Gastrocnemius medialis (tissue), 4 donors: ENCODE results near the gene CAMK2D. TPM values are rescaled to one million over a fixed set of nuclear protein-coding genes. Genes with fewer than 3 reads are reported as not detected.

Source experiments
- ATAC-seq, 2 donors: fragments of 150-250 bp; one replicate each; pipeline ENCODE4 v1.9.1; 2016
- DNase-seq, 2 donors: peaks; one replicate each; pipeline ENCODE4 v3.0.0-alpha.2; 2019
- H3K27ac ChIP-seq, 4 donors: fragments of 200-600 bp; sonication (generic); 1 replicate in 1 of 4; 2 replicates in 3 of 4; pipeline ENCODE4 v1.5.1; 2016 to 2018; ENCODE audit warnings: mild to moderate bottlenecking in 2 of 4, moderate library complexity in 1 of 4
- H3K27me3 ChIP-seq, 3 donors: fragments of 200-600 bp; sonication (generic) in 2 of 3; 1 replicate in 1 of 3; 2 replicates in 2 of 3; pipeline versions ENCODE4 v1.5.1 to v1.6.0; 2016 to 2019; ENCODE audit warnings: mild to moderate bottlenecking in 1 of 3, moderate library complexity in 1 of 3
- H3K36me3 ChIP-seq, 2 donors: fragments of 200-600 bp; sonication (generic) in 1 of 2; one replicate each; pipeline ENCODE4 v1.5.1; 2017 to 2018
- H3K4me1 ChIP-seq, 2 donors: fragments of 200-600 bp; sonication (generic) in 1 of 2; one replicate each; pipeline ENCODE4 v1.5.1; 2016 to 2017; ENCODE audit warnings: mild to moderate bottlenecking in 2 of 2
- H3K4me3 ChIP-seq, 4 donors: fragments of 200-600 bp; sonication (generic) in 3 of 4; 1 replicate in 1 of 4; 2 replicates in 3 of 4; pipeline ENCODE4 v1.5.1; 2016 to 2019; ENCODE audit warnings: mild to moderate bottlenecking in 2 of 4
- H3K9me3 ChIP-seq, 3 donors: fragments of 200-600 bp; sonication (generic) in 2 of 3; 1 replicate in 1 of 3; 2 replicates in 2 of 3; pipeline ENCODE4 v1.5.1; 2016 to 2019
- POLR2A ChIP-seq, 2 donors: fragments of 450-650 bp; IDR thresholded peaks; one replicate each; pipeline ENCODE4 v1.6.1; 2017; ENCODE audit warnings: antibody characterized with exemption in 2 of 2, mild to moderate bottlenecking in 2 of 2, moderate library complexity in 2 of 2
- in situ Hi-C, 4 donors: fragments of 200-750 bp; cut with MboI; loops; one replicate each; pipeline versions ENCODE4 v1.15.0 to v1.8.0; 2017; ENCODE audit warnings: low sequenced_read_pairs in 4 of 4
- intact Hi-C: fragments of 100-400 bp; cut with DNase I; formaldehyde crosslinking; loops from one replicate; pipeline ENCODE4 v1.15.1; 2023; ENCODE audit warnings: low total_unique reads
- total RNA-seq, 4 donors: library from RNA; depleted of rRNA; stranded (reverse); fragments of >200 nt; gene quantifications; one replicate each; pipeline versions ENCODE4 v1.1.0 to v1.2.3, GENCODE V29; 2016
- TF ChIP-seq, protein P1 (sequence below), 5 experiments: fragments of 450-650 bp in 3 of 5; fragments of 200-600 bp in 2 of 5; sonication (generic) in 2 of 5; IDR thresholded peaks in 4 of 5; conservative IDR thresholded peaks in 1 of 5; 1 replicate in 4 of 5; 2 replicates in 1 of 5; pipeline ENCODE4 v1.5.1; 2016 to 2019; ENCODE audit warnings: antibody characterized with exemption in 5 of 5, mild to moderate bottlenecking in 3 of 5, moderate library complexity in 3 of 5

The CAMK2D gene
- total RNA-seq, 4 donors from 2014 or later: 73.2 to 149 (median 119) TPM

DNA sequence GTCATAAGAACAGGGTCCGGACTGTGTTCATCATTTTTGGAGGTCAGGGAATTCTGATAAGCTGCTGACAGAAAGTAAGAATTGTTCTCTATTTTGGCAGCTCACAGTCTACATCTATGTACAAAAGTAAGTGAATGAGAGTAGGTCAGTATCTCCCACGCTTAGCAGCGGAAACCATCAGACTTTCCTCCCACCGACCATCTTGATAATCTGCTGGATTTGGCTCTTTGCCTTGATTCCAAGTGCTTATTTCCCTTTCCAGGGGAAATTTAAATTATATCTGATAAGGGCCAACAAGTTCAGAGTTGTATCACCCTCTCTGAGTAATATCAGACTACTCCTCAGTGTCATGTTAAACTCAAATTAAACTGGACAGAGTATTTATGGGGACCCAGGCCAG lies 118.0 kb downstream of the CAMK2D start:
- no peak for DNase-seq
- Histone ChIP-seq H3K27me3 (no peaks in the 10 kb centered on the region), H3K36me3 (no peaks in the 10 kb centered on the region), H3K4me1 (peaks cover 27 to 58% of the 10 kb centered on the region in 2 donors), H3K9me3 (no peaks in the 10 kb centered on the region), H3K4me3 (no peak overlapping the region), H3K27ac (no peak overlapping the region)
- in situ Hi-C loops (no loop called here), intact Hi-C loops (no loop called here)
- no peak for TF ChIP-seq POLR2A (IDR thresholded peaks at IDR 0.05)
- TF ChIP-seq, protein P1, sequence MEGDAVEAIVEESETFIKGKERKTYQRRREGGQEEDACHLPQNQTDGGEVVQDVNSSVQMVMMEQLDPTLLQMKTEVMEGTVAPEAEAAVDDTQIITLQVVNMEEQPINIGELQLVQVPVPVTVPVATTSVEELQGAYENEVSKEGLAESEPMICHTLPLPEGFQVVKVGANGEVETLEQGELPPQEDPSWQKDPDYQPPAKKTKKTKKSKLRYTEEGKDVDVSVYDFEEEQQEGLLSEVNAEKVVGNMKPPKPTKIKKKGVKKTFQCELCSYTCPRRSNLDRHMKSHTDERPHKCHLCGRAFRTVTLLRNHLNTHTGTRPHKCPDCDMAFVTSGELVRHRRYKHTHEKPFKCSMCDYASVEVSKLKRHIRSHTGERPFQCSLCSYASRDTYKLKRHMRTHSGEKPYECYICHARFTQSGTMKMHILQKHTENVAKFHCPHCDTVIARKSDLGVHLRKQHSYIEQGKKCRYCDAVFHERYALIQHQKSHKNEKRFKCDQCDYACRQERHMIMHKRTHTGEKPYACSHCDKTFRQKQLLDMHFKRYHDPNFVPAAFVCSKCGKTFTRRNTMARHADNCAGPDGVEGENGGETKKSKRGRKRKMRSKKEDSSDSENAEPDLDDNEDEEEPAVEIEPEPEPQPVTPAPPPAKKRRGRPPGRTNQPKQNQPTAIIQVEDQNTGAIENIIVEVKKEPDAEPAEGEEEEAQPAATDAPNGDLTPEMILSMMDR (IDR thresholded peaks at IDR 0.05 in 4 of 5, conservative IDR thresholded peaks at IDR 0.05 in 1 of 5): no peak
- no peak for ATAC-seq

DNA sequence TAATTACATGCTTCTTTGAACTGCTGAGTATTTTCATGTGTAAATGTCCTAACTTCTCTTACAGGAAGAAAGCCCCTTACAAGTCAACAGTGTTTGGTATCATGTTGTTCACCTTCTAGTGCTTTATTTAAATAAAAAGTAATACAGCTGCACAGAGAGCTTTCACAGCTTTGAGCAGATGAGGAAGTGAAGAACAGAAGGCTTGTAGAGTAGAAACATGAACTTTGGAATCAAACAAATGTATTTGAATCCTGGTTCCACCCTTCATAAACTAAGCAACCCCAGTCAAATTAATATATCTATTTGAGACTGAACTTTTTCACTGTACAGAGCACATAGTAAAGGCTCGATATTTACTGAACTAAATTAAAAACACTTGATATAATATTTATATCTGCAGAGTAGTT lies 120.5 kb downstream of the CAMK2D start:
- ATAC-seq: no peak

DNA sequence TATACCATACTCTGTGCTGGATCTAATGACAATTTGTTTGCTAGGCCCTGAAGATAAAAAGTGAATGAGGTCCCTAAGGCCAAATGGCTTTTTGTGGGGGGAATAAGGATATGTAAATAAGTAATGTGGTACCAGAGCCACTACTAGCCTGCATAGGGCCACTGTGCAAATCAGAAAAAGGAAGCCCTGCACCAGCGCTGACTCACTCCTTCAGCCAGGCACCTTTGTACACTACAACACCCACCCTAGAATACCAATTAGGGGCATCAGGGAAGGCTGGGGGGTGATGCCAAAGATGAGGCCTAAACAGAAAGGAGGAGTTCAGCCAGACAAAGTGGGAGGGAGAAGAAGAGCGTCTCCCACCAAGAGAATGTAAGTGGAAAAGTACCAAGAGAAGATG lies 122.2 kb downstream of the CAMK2D start:
- H3K36me3 ChIP-seq: no peaks in the 10 kb centered on the region
- ATAC-seq (no peak), DNase-seq (no peak)
- no peaks in the 10 kb centered on the region for H3K9me3 ChIP-seq
- H3K27ac ChIP-seq: peak overlapping the region in 2 of 4 donors; percentile 5 to 8
- TF ChIP-seq POLR2A (IDR thresholded peaks at IDR 0.05): no peak
- TF ChIP-seq, protein P1 (IDR thresholded peaks at IDR 0.05 in 4 of 5, conservative IDR thresholded peaks at IDR 0.05 in 1 of 5): no peak
- H3K4me1 ChIP-seq: peaks cover 45 to 85% of the 10 kb centered on the region in 2 donors
- no peaks in the 10 kb centered on the region for H3K27me3 ChIP-seq
- no peak overlapping the region for H3K4me3 ChIP-seq
- intact Hi-C loops: loop anchor here (5.0 kb wide), 2 partner anchors 92 to 123 kb away; partner anchors contain the start of gene CAMK2D
- in situ Hi-C loops: no loop called here

More for the DNA sequence above, 120.5 kb downstream of the CAMK2D start:
- no peaks in the 10 kb centered on the region for H3K9me3 ChIP-seq
- H3K36me3 ChIP-seq: no peaks in the 10 kb centered on the region
- no peak overlapping the region for H3K27ac ChIP-seq
- TF ChIP-seq POLR2A (IDR thresholded peaks at IDR 0.05): no peak
- TF ChIP-seq, protein P1 (IDR thresholded peaks at IDR 0.05 in 4 of 5, conservative IDR thresholded peaks at IDR 0.05 in 1 of 5): no peak
- H3K27me3 ChIP-seq: no peaks in the 10 kb centered on the region
- H3K4me1 ChIP-seq: peaks cover 42 to 77% of the 10 kb centered on the region in 2 donors
- no peak for DNase-seq
- in situ Hi-C loops (no loop called here), intact Hi-C loops (no loop called here)
- no peak overlapping the region for H3K4me3 ChIP-seq

- no peaks in the 10 kb centered on the region for H3K9me3 ChIP-seq
- peak overlapping the region in 2 of 4 donors; percentile 2 to 16 for H3K27ac ChIP-seq
- TF ChIP-seq POLR2A (IDR thresholded peaks at IDR 0.05): no peak
- TF ChIP-seq, protein P1 (IDR thresholded peaks at IDR 0.05 in 4 of 5, conservative IDR thresholded peaks at IDR 0.05 in 1 of 5): no peak
- no peak for DNase-seq
- H3K4me1 ChIP-seq: peaks cover 52 to 85% of the 10 kb centered on the region in 2 donors
- H3K36me3 ChIP-seq: no peaks in the 10 kb centered on the region
- intact Hi-C loops: loop anchor here (5.0 kb wide), 2 partner anchors 91 to 124 kb away; partner anchors contain the start of gene CAMK2D
- no peak overlapping the region for H3K4me3 ChIP-seq
- in situ Hi-C loops: no loop called here
- no peaks in the 10 kb centered on the region for H3K27me3 ChIP-seq
- no peak for ATAC-seq
These were observed 123.0 kb downstream of the CAMK2D start for GRCh38 chr4:113638562-113638832.
